ENCODE results near the gene KLC1.

DNA sequence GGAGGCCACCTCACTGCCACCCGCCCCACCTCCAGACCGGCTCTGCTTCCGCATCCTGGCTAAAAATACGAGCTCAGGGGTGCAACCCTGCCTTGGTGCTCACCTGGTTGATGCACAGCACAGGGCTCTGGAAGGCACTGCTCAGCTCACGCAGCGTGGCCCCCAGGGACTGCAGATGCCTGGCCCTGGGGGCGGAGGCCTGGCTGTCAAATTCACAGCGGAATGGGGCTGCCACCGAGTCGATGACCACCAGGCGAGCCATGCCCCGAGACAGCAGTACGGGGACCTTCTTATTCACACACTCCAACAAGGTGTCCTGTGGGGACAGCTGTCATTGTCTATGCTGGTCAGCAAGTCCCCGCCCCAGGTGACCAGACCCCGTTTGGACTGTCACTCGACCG lies 70.2 kb downstream of the KLC1 start:
- TF ChIP-seq, protein P1, sequence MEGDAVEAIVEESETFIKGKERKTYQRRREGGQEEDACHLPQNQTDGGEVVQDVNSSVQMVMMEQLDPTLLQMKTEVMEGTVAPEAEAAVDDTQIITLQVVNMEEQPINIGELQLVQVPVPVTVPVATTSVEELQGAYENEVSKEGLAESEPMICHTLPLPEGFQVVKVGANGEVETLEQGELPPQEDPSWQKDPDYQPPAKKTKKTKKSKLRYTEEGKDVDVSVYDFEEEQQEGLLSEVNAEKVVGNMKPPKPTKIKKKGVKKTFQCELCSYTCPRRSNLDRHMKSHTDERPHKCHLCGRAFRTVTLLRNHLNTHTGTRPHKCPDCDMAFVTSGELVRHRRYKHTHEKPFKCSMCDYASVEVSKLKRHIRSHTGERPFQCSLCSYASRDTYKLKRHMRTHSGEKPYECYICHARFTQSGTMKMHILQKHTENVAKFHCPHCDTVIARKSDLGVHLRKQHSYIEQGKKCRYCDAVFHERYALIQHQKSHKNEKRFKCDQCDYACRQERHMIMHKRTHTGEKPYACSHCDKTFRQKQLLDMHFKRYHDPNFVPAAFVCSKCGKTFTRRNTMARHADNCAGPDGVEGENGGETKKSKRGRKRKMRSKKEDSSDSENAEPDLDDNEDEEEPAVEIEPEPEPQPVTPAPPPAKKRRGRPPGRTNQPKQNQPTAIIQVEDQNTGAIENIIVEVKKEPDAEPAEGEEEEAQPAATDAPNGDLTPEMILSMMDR (IDR thresholded peaks at IDR 0.05; ENCODE audit: insufficient read depth, low read depth, low read length): no peak
- no peak for TF ChIP-seq EZH2 (IDR thresholded peaks at IDR 0.05; ENCODE audit: insufficient read depth, low read length)
